A549 (cell line): ENCODE results near the gene KRTAP5-5.

Experiments
- CEBPB ChIP-seq, 2 experiments: fragments of >200 bp in 1 of 2; sonication (Bioruptor Twin) in 1 of 2; formaldehyde crosslinking in 1 of 2; IDR thresholded peaks; 2 replicates each; pipeline ENCODE4 v1.6.1; 2012 to 2016
- JUN ChIP-seq, 2 experiments: fragments of >200 bp; sonication (Bioruptor Twin); formaldehyde crosslinking; IDR thresholded peaks; 2 replicates in 1 of 2; 3 replicates in 1 of 2; pipeline ENCODE4 v1.6.1; 2016 to 2017
- JUNB ChIP-seq: fragments of >200 bp; sonication (Bioruptor Twin); formaldehyde crosslinking; IDR thresholded peaks from 2 replicates; pipeline ENCODE4 v1.6.1; 2016
- POLR2A ChIP-seq: IDR thresholded peaks from 2 replicates; pipeline ENCODE4 v1.6.1; 2012; ENCODE audit warnings: mild to moderate bottlenecking, low read length
- TF ChIP-seq, protein P1 (sequence below): fragments of >200 bp; sonication (Bioruptor Twin); formaldehyde crosslinking; IDR thresholded peaks from 3 replicates; pipeline ENCODE4 v1.5.1; 2016
- TF ChIP-seq, protein P2 (sequence below): fragments of 250-450 bp; sonication (Bioruptor Pico); IDR thresholded peaks from 2 replicates; pipeline ENCODE4 v1.5.0; 2021; ENCODE audit warnings: mild to moderate bottlenecking, moderate library complexity, borderline replicate concordance
- TF ChIP-seq, protein P3 (sequence below): fragments of 200-600 bp; sonication (generic); IDR thresholded peaks from 2 replicates; pipeline ENCODE4 v1.6.1; 2016; ENCODE audit warnings: antibody characterized with exemption, mild to moderate bottlenecking, moderate library complexity

DNA sequence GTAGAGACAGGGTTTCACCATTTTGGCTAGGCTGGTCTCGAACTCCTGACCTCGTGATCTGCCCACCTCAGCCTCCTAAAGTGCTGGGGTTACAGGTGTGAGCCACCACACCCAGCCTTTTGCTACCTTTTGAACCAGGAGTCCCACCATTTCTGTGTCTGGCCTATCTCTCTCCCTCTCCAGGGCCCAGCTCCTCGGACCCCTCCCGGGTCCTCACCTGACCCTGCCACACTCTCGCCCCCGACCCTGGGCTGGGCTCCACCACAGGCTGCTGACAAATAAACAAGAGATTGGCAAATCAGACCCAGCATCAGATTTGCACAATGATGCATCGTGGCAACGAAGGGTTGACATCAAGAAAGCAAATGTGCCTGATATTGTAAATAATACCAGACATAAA, 8.8 kb downstream of the KRTAP5-5 start:
- TF ChIP-seq, protein P1, sequence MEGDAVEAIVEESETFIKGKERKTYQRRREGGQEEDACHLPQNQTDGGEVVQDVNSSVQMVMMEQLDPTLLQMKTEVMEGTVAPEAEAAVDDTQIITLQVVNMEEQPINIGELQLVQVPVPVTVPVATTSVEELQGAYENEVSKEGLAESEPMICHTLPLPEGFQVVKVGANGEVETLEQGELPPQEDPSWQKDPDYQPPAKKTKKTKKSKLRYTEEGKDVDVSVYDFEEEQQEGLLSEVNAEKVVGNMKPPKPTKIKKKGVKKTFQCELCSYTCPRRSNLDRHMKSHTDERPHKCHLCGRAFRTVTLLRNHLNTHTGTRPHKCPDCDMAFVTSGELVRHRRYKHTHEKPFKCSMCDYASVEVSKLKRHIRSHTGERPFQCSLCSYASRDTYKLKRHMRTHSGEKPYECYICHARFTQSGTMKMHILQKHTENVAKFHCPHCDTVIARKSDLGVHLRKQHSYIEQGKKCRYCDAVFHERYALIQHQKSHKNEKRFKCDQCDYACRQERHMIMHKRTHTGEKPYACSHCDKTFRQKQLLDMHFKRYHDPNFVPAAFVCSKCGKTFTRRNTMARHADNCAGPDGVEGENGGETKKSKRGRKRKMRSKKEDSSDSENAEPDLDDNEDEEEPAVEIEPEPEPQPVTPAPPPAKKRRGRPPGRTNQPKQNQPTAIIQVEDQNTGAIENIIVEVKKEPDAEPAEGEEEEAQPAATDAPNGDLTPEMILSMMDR = no peak
- TF ChIP-seq JUNB (no peak), POLR2A (no peak), JUN (IDR thresholded peaks at IDR 0.05) (no peak), CEBPB (IDR thresholded peaks at IDR 0.05) (no peak)
- TF ChIP-seq, protein P2, sequence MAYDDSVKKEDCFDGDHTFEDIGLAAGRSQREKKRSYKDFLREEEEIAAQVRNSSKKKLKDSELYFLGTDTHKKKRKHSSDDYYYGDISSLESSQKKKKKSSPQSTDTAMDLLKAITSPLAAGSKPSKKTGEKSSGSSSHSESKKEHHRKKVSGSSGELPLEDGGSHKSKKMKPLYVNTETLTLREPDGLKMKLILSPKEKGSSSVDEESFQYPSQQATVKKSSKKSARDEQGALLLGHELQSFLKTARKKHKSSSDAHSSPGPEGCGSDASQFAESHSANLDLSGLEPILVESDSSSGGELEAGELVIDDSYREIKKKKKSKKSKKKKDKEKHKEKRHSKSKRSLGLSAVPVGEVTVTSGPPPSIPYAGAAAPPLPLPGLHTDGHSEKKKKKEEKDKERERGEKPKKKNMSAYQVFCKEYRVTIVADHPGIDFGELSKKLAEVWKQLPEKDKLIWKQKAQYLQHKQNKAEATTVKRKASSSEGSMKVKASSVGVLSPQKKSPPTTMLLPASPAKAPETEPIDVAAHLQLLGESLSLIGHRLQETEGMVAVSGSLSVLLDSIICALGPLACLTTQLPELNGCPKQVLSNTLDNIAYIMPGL (CRISPR knock-in tag) = no peak
- TF ChIP-seq, protein P3, sequence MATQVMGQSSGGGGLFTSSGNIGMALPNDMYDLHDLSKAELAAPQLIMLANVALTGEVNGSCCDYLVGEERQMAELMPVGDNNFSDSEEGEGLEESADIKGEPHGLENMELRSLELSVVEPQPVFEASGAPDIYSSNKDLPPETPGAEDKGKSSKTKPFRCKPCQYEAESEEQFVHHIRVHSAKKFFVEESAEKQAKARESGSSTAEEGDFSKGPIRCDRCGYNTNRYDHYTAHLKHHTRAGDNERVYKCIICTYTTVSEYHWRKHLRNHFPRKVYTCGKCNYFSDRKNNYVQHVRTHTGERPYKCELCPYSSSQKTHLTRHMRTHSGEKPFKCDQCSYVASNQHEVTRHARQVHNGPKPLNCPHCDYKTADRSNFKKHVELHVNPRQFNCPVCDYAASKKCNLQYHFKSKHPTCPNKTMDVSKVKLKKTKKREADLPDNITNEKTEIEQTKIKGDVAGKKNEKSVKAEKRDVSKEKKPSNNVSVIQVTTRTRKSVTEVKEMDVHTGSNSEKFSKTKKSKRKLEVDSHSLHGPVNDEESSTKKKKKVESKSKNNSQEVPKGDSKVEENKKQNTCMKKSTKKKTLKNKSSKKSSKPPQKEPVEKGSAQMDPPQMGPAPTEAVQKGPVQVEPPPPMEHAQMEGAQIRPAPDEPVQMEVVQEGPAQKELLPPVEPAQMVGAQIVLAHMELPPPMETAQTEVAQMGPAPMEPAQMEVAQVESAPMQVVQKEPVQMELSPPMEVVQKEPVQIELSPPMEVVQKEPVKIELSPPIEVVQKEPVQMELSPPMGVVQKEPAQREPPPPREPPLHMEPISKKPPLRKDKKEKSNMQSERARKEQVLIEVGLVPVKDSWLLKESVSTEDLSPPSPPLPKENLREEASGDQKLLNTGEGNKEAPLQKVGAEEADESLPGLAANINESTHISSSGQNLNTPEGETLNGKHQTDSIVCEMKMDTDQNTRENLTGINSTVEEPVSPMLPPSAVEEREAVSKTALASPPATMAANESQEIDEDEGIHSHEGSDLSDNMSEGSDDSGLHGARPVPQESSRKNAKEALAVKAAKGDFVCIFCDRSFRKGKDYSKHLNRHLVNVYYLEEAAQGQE = no peak
